AG04450 (cell line): ENCODE results near the gene GOLGA8A. TPM values are rescaled to one million over a fixed set of nuclear protein-coding genes. Genes with fewer than 3 reads are reported as not detected.

Experiments used
- CTCF ChIA-PET: fragments of 300-600, 350-600 bp; formaldehyde crosslinking; extraction: SDS; loops from one replicate; lab custom pipeline; 2022; ENCODE audit warnings: antibody characterized with exemption, inconsistent platforms; lab: Charles Lee
- POLR2A ChIA-PET: fragments of 350-600 bp; formaldehyde crosslinking; extraction: SDS; loops from one replicate; lab custom pipeline; 2021; ENCODE audit warnings: antibody characterized with exemption, inconsistent platforms; lab: Yijun Ruan, JAX
- DNase-seq: peaks from one replicate; pipeline ENCODE4 v3.0.0-alpha.2; 2011; ENCODE audit warnings: low read depth, low spot score
- H3K27ac ChIP-seq: one replicate; pipeline ENCODE4 v1.5.1; 2012; ENCODE audit warnings: low read depth, low read length, control low read depth
- H3K27me3 ChIP-seq: one replicate; pipeline ENCODE4 v1.6.0; 2012; ENCODE audit warnings: low read length; ENCODE audit not compliant: control insufficient read depth, insufficient read depth
- H3K4me3 ChIP-seq: 2 replicates; pipeline ENCODE4 v1.5.1; 2011; ENCODE audit warnings: mild to moderate bottlenecking, low read depth, low read length, control low read depth
- H3K9me3 ChIP-seq: 2 replicates; pipeline ENCODE4 v1.5.1; 2012; ENCODE audit warnings: low read length; ENCODE audit not compliant: control insufficient read depth, insufficient read depth
- CTCF ChIP-seq: IDR thresholded peaks from 2 replicates; pipeline ENCODE4 v1.5.1; 2011; ENCODE audit warnings: low read depth, low read length, control low read depth, inconsistent platforms
- polyA plus RNA-seq: library from polyadenylated mRNA; depleted of rRNA; stranded (reverse); fragments of >200 nt; gene quantifications from 2 replicates; pipeline ENCODE4 v1.2.3, GENCODE V29; 2011

The GOLGA8A gene
- polyA plus RNA-seq, 1 experiment = 7.2 TPM

DNA sequence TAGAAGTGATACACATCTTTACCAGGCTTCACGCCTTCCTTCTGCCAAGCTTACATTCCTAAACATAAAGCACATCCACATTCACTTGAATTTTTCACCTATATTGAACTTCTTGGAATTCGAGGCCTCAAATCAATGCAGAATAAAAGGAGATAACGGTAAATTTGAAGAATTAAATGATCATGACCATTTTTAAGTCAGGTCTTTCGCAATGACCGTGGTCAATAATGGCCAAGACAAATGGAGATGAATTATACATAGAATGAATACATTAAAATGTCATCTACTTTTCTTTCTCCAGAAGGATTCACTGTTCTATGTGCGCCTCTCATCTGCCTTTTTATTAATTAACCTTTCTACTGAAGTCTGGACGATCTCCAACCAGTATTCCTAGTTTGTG lies 5.3 kb upstream of the GOLGA8A start:
- no peak for DNase-seq
- H3K4me3 ChIP-seq = no peak overlapping the region
- POLR2A ChIA-PET = no interaction called here
- no peak overlapping the region for H3K27ac ChIP-seq
- CTCF ChIA-PET = no interaction called here
- TF ChIP-seq CTCF = no peak
- H3K9me3 ChIP-seq = no peaks in the 10 kb centered on the region
- peaks cover 9% of the 10 kb centered on the region for H3K27me3 ChIP-seq

GRCh38 chr15:34439878-34440277 lies 2.3 kb upstream of the GOLGA8A start:
- CTCF ChIA-PET = no interaction called here
- TF ChIP-seq CTCF = no peak
- Histone ChIP-seq H3K27ac (no peak overlapping the region), H3K27me3 (peaks cover 5% of the 10 kb centered on the region), H3K4me3 (no peak overlapping the region), H3K9me3 (no peaks in the 10 kb centered on the region)
- DNase-seq = no peak
- POLR2A ChIA-PET = no interaction called here

DNA sequence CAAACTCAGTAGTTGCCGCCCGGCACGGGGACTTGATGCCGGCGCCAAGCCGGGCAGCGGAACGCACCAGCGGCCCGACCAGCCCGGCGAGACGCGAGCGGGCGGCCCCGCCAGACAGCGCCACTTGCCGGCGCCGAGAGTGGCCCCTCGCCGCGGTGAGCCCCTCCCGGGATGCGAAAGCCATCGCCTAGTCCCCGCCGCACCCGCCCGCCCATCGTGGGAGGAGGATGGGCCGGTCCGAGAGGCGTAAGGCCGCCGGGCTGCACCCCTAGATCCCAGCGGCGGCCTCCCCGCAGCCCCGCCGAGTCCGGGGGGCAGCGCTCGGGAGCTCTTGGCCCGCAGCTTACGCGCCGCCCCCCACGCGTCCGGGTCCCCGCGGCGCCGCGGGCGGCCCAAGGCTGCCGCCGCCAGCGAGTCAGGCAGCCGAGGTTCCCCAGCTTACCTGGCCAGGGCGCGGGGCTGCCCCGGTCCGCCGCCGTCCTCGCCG lies 609 bp downstream of the GOLGA8A start:
- no peak for TF ChIP-seq CTCF
- DNase-seq = no peak
- ChIA-PET CTCF (interaction anchor here (0.5 kb wide), 1 partner anchor 60 kb away, joined by 3 read pairs; no protein-coding TSS in a partner anchor), POLR2A (interaction anchor here (1.0 kb wide), 1 partner anchor 94 kb away, joined by 3 read pairs; the partner anchor contains the start of gene NOP10)
- no peak overlapping the region for H3K27ac ChIP-seq
- H3K4me3 ChIP-seq = peak overlapping the region; percentile 45
- no peaks in the 10 kb centered on the region for H3K9me3 ChIP-seq
- H3K27me3 ChIP-seq = no peaks in the 10 kb centered on the region

- CTCF ChIA-PET = no interaction called here
- POLR2A ChIA-PET = no interaction called here
These were observed 1.3 kb downstream of the GOLGA8A start for GRCh38 chr15:34436126-34436955.

More at GRCh38 chr15:34436126-34436955, 1.3 kb downstream of the GOLGA8A start:
- H3K27ac ChIP-seq = no peak overlapping the region
- TF ChIP-seq CTCF = no peak
- no peaks in the 10 kb centered on the region for H3K9me3 ChIP-seq
- peak overlapping the region; percentile 45 for H3K4me3 ChIP-seq
- no peak for DNase-seq
- H3K27me3 ChIP-seq = no peaks in the 10 kb centered on the region
